Astrocyte (in vitro differentiated cells and primary cell): Measurements from ENCODE around the gene OR8D2.

Experiments used
- EZH2 ChIP-seq: IDR thresholded peaks from 2 replicates; pipeline ENCODE4 v1.6.1; 2012; ENCODE audit warnings: mild to moderate bottlenecking, low read length, inconsistent platforms; ENCODE audit not compliant: insufficient read depth
- TF ChIP-seq, protein P1 (sequence below): IDR thresholded peaks from 2 replicates; pipeline ENCODE4 v1.5.1; 2011; ENCODE audit warnings: low read depth, mild to moderate bottlenecking, inconsistent platforms, low read length, moderate library complexity; ENCODE audit not compliant: insufficient read depth

DNA sequence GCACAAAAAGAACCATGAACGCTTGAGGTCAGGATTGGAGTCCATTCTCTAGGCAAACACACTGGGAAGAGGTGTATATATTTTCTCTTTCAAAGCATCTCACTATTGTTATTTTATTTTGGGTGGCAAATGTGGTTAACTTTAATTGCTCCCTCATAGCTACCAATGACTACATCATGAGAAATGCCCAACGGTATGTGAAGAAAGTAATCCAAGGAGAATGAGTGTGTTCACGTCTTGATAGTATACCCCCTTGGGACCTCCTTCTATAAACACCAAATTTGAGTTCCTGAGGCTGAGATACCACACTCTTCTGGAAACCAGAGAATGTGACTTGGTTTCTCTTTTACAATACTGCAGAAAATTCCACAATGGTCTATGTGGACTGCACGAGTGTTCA is 22.1 kb downstream of the OR8D2 start:
- TF ChIP-seq, protein P1, sequence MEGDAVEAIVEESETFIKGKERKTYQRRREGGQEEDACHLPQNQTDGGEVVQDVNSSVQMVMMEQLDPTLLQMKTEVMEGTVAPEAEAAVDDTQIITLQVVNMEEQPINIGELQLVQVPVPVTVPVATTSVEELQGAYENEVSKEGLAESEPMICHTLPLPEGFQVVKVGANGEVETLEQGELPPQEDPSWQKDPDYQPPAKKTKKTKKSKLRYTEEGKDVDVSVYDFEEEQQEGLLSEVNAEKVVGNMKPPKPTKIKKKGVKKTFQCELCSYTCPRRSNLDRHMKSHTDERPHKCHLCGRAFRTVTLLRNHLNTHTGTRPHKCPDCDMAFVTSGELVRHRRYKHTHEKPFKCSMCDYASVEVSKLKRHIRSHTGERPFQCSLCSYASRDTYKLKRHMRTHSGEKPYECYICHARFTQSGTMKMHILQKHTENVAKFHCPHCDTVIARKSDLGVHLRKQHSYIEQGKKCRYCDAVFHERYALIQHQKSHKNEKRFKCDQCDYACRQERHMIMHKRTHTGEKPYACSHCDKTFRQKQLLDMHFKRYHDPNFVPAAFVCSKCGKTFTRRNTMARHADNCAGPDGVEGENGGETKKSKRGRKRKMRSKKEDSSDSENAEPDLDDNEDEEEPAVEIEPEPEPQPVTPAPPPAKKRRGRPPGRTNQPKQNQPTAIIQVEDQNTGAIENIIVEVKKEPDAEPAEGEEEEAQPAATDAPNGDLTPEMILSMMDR, result no peak
- TF ChIP-seq EZH2, result no peak
